GM19240 (cell line): Measurements from ENCODE around the gene CYB561D1.

Experiments used
- DNase-seq: peaks from one replicate; pipeline ENCODE4 v3.0.0; 2011; ENCODE audit warnings: low spot score; ENCODE audit not compliant: insufficient read length

Gene CYB561D1

GRCh38 chr1:109527846-109528695 is 34.2 kb downstream of the CYB561D1 start:
- no peak for DNase-seq

GRCh38 chr1:109528712-109529111 is 34.8 kb downstream of the CYB561D1 start:
- DNase-seq, result no peak

GRCh38 chr1:109529881-109530456 is 36.1 kb downstream of the CYB561D1 start:
- no peak for DNase-seq

GRCh38 chr1:109530457-109531087 is 36.7 kb downstream of the CYB561D1 start:
- no peak for DNase-seq

- DNase-seq, result no peak
Observed at GRCh38 chr1:109531380-109531779, 37.5 kb downstream of the CYB561D1 start.

GRCh38 chr1:109531826-109532364 is 38.0 kb downstream of the CYB561D1 start:
- no peak for DNase-seq

GRCh38 chr1:109532365-109533136 is 38.7 kb downstream of the CYB561D1 start:
- peak; percentile 69 for DNase-seq

GRCh38 chr1:109534307-109534858 is 40.5 kb downstream of the CYB561D1 start:
- DNase-seq, result no peak

GRCh38 chr1:109535481-109535880 is 41.6 kb downstream of the CYB561D1 start:
- DNase-seq, result no peak

- no peak for DNase-seq
Observed at GRCh38 chr1:109535971-109536491, 42.1 kb downstream of the CYB561D1 start.

GRCh38 chr1:109537450-109538178 is 43.7 kb downstream of the CYB561D1 start:
- DNase-seq, result no peak

- no peak for DNase-seq
Observed at GRCh38 chr1:109538827-109539555, 45.1 kb downstream of the CYB561D1 start.

- no peak for DNase-seq
Observed at GRCh38 chr1:109539676-109540075, 45.8 kb downstream of the CYB561D1 start, which contains the start of gene GPR61. GPR61 (plus strand) TSS chr1:109539872; CDS start chr1:109543023, 3,151 bp downstream.

- no peak for DNase-seq
Observed at GRCh38 chr1:109541102-109541501, 47.2 kb downstream of the CYB561D1 start.

- DNase-seq, result no peak
Observed at GRCh38 chr1:109542657-109543056, 48.8 kb downstream of the CYB561D1 start.

- DNase-seq, result no peak
Observed at GRCh38 chr1:109543283-109543987, 49.5 kb downstream of the CYB561D1 start.

GRCh38 chr1:109543988-109544735 is 50.3 kb downstream of the CYB561D1 start:
- DNase-seq, result no peak
